CD4-positive, alpha-beta T cell treated with Interleukin-15 for 1 hour (primary cell): Measurements from ENCODE around the gene PLEKHM3.

Source experiments
- DNase-seq: peaks from one replicate; pipeline ENCODE4 v3.0.0-alpha.2; 2020

PLEKHM3 gene

GRCh38 chr2:208025037-208025813 lies at the start of gene PLEKHM3:
Gene PLEKHM3, minus strand, starts transcription at chr2:208025527. Its CDS starts 23,888 bp downstream, at chr2:208001639.
- DNase-seq: peak; percentile 80

- no peak for DNase-seq
Observed at GRCh38 chr2:208074610-208075356, 49.5 kb upstream of the PLEKHM3 start.

GRCh38 chr2:208072250-208072892 lies 47.0 kb upstream of the PLEKHM3 start:
- DNase-seq: peak; percentile 50

- no peak for DNase-seq
Observed at GRCh38 chr2:208069186-208069585, 43.9 kb upstream of the PLEKHM3 start.

- DNase-seq: no peak
Observed at GRCh38 chr2:208066016-208066415, 40.7 kb upstream of the PLEKHM3 start.

- DNase-seq: no peak
Observed at GRCh38 chr2:208065476-208065875, 40.1 kb upstream of the PLEKHM3 start.

- no peak for DNase-seq
Observed at GRCh38 chr2:208064220-208064961, 39.1 kb upstream of the PLEKHM3 start.

- no peak for DNase-seq
Observed at GRCh38 chr2:208062961-208063360, 37.6 kb upstream of the PLEKHM3 start.

GRCh38 chr2:208062113-208062512 lies 36.8 kb upstream of the PLEKHM3 start:
- DNase-seq: no peak

GRCh38 chr2:208057108-208057507 lies 31.8 kb upstream of the PLEKHM3 start:
- no peak for DNase-seq

GRCh38 chr2:208049441-208049840 lies 24.1 kb upstream of the PLEKHM3 start:
- DNase-seq: no peak

GRCh38 chr2:208049006-208049405 lies 23.7 kb upstream of the PLEKHM3 start:
- no peak for DNase-seq

GRCh38 chr2:208047840-208048239 lies 22.5 kb upstream of the PLEKHM3 start:
- DNase-seq: no peak

- no peak for DNase-seq
Observed at GRCh38 chr2:208046686-208047085, 21.4 kb upstream of the PLEKHM3 start.

- DNase-seq: no peak
Observed at GRCh38 chr2:208042450-208042849, 17.1 kb upstream of the PLEKHM3 start.

- no peak for DNase-seq
Observed at GRCh38 chr2:208042041-208042440, 16.7 kb upstream of the PLEKHM3 start.

GRCh38 chr2:208040199-208041171 lies 15.2 kb upstream of the PLEKHM3 start:
- peak; percentile 61 for DNase-seq

- DNase-seq: no peak
Observed at GRCh38 chr2:208039376-208040110, 14.2 kb upstream of the PLEKHM3 start.

GRCh38 chr2:208037564-208038487 lies 12.5 kb upstream of the PLEKHM3 start:
- no peak for DNase-seq

GRCh38 chr2:208036357-208036756 lies 11.0 kb upstream of the PLEKHM3 start:
- no peak for DNase-seq
